ENCODE results near the gene CD40. TPM values are rescaled to one million over a fixed set of nuclear protein-coding genes. Genes with fewer than 3 reads are reported as not detected.
"Not testable (repeated sequence)": the region's sequence is repeated elsewhere in the genome, so short reads cannot be mapped to it uniquely, and the experiment has no call there.

CD40 gene
- polyA plus RNA-seq, 3 donors = 14.4 to 26.1 (median 18.8) TPM

GRCh38 chr20:46093531-46093930 lies 24.6 kb upstream of the CD40 start:
- Mint-ChIP-seq H3K36me3 (no peaks in the 10 kb centered on the region), H3K27ac (no peak overlapping the region), H3K27me3 (ENCODE audit: low read depth in 3 of 3) (peaks cover 12 to 27% (median 15%) of the 10 kb centered on the region in 3 donors), H3K9me3 (peaks cover 0 to 8% (median 1%) of the 10 kb centered on the region in 7 donors), H3K4me1 (peaks cover 10% of the 10 kb centered on the region), H3K4me3 (no peak overlapping the region)
- peaks cover 0 to 3% of the 10 kb centered on the region in 2 donors for H3K9me3 ChIP-seq (replicated peaks in 1 of 2; ENCODE audit: control insufficient read depth in 1 of 2, insufficient read depth in 1 of 2, low read length in 2 of 2)
- intact Hi-C loops (cut with micrococcal nuclease) = loop anchor here in 1 of 2 donors (10.0 kb wide), 1 partner anchor 299 kb away; the partner anchor contains the start of genes DNTTIP1 and WFDC3
- H4K20me1 ChIP-seq (ENCODE audit: insufficient read depth, low read length) = peaks cover 8% of the 10 kb centered on the region
- peaks cover 8% of the 10 kb centered on the region for H3K79me2 ChIP-seq (ENCODE audit: insufficient read depth, low read length)
- peaks cover 9 to 18% of the 10 kb centered on the region in 2 donors for H3K4me1 ChIP-seq (ENCODE audit: control insufficient read depth in 1 of 2, insufficient read depth in 2 of 2, low read length in 2 of 2)
- no peak overlapping the region for H3K4me3 ChIP-seq (replicated peaks in 1 of 3; ENCODE audit: low read depth in 2 of 3, low read length in 3 of 3)
- DNase-seq = no peak
- H2AFZ ChIP-seq (ENCODE audit: insufficient read depth, low read depth, low read length, poor library complexity, severe bottlenecking) = no peak overlapping the region
- 82% methylated on average over 2 of the region's 2 CpGs for WGBS (ENCODE audit: insufficient coverage)
- peaks cover 5 to 20% of the 10 kb centered on the region in 2 donors for H3K27me3 ChIP-seq (ENCODE audit: control insufficient read depth in 2 of 2, insufficient read depth in 2 of 2, low read length in 2 of 2)
- no peak overlapping the region for H3K9ac ChIP-seq (ENCODE audit: insufficient read depth, low read length, poor library complexity, severe bottlenecking)
- H3K4me2 ChIP-seq (replicated peaks; ENCODE audit: extremely low read depth, low read length, poor library complexity, severe bottlenecking) = no peak overlapping the region
- no peaks in the 10 kb centered on the region for H3K36me3 ChIP-seq (replicated peaks in 1 of 2; ENCODE audit: control insufficient read depth in 1 of 2, insufficient read depth in 2 of 2, low read length in 2 of 2)
- H3K27ac ChIP-seq (ENCODE audit: low read depth in 1 of 2, low read length in 2 of 2) = no peak overlapping the region
- no peak for TF ChIP-seq CTCF (IDR thresholded peaks at IDR 0.05)

GRCh38 chr20:46099491-46100287 lies 18.4 kb upstream of the CD40 start:
- Histone ChIP-seq H3K27ac (ENCODE audit: low read depth in 1 of 2, low read length in 2 of 2) (no peak overlapping the region), H3K36me3 (replicated peaks in 1 of 2; ENCODE audit: control insufficient read depth in 1 of 2, insufficient read depth in 2 of 2, low read length in 2 of 2) (no peaks in the 10 kb centered on the region), H2AFZ (ENCODE audit: insufficient read depth, low read depth, low read length, poor library complexity, severe bottlenecking) (no peak overlapping the region), H3K9ac (ENCODE audit: insufficient read depth, low read length, poor library complexity, severe bottlenecking) (no peak overlapping the region), H3K9me3 (replicated peaks in 1 of 2; ENCODE audit: control insufficient read depth in 1 of 2, insufficient read depth in 1 of 2, low read length in 2 of 2) (peaks cover 3% of the 10 kb centered on the region in 2 donors), H3K4me2 (replicated peaks; ENCODE audit: extremely low read depth, low read length, poor library complexity, severe bottlenecking) (no peak overlapping the region), H3K4me3 (replicated peaks in 1 of 3; ENCODE audit: low read depth in 2 of 3, low read length in 3 of 3) (no peak overlapping the region), H4K20me1 (ENCODE audit: insufficient read depth, low read length) (no peaks in the 10 kb centered on the region), H3K27me3 (ENCODE audit: control insufficient read depth in 2 of 2, insufficient read depth in 2 of 2, low read length in 2 of 2) (peaks cover 38 to 70% of the 10 kb centered on the region in 2 donors), H3K4me1 (ENCODE audit: control insufficient read depth in 1 of 2, insufficient read depth in 2 of 2, low read length in 2 of 2) (no peaks in the 10 kb centered on the region), H3K79me2 (ENCODE audit: insufficient read depth, low read length) (no peaks in the 10 kb centered on the region)
- H3K4me1 Mint-ChIP-seq = no peaks in the 10 kb centered on the region
- no peak for TF ChIP-seq CTCF (IDR thresholded peaks at IDR 0.05)
- peaks cover 48 to 77% (median 58%) of the 10 kb centered on the region in 3 donors for H3K27me3 Mint-ChIP-seq (ENCODE audit: low read depth in 3 of 3)
- peak overlapping the region in 1 of 7 donors; percentile 58 for H3K27ac Mint-ChIP-seq
- no peaks in the 10 kb centered on the region for H3K36me3 Mint-ChIP-seq
- no peak for DNase-seq
- intact Hi-C loops (cut with micrococcal nuclease) = loop anchor here in 1 of 2 donors (10.0 kb wide), 1 partner anchor 305 kb away; the partner anchor contains the start of genes DNTTIP1 and WFDC3
- 42% methylated on average over 34 of the region's 48 CpGs for WGBS (ENCODE audit: insufficient coverage)
- H3K4me3 Mint-ChIP-seq = peak overlapping the region in 1 of 2 donors; percentile 80
- H3K9me3 Mint-ChIP-seq = peaks cover 0 to 12% (median 8%) of the 10 kb centered on the region in 7 donors

GRCh38 chr20:46100444-46100843 lies 17.7 kb upstream of the CD40 start:
- H3K4me1 Mint-ChIP-seq; H3K36me3 ChIP-seq (replicated peaks in 1 of 2; ENCODE audit: control insufficient read depth in 1 of 2, insufficient read depth in 2 of 2, low read length in 2 of 2); DNase-seq; H3K27ac Mint-ChIP-seq; H3K36me3 Mint-ChIP-seq; intact Hi-C loops (cut with micrococcal nuclease); H3K9me3 ChIP-seq (replicated peaks in 1 of 2; ENCODE audit: control insufficient read depth in 1 of 2, insufficient read depth in 1 of 2, low read length in 2 of 2); H3K79me2 ChIP-seq (ENCODE audit: insufficient read depth, low read length); H4K20me1 ChIP-seq (ENCODE audit: insufficient read depth, low read length); H3K27ac ChIP-seq (ENCODE audit: low read depth in 1 of 2, low read length in 2 of 2); H3K4me2 ChIP-seq (replicated peaks; ENCODE audit: extremely low read depth, low read length, poor library complexity, severe bottlenecking); H3K4me1 ChIP-seq (ENCODE audit: control insufficient read depth in 1 of 2, insufficient read depth in 2 of 2, low read length in 2 of 2); H3K9ac ChIP-seq (ENCODE audit: insufficient read depth, low read length, poor library complexity, severe bottlenecking); H2AFZ ChIP-seq (ENCODE audit: insufficient read depth, low read depth, low read length, poor library complexity, severe bottlenecking); H3K4me3 ChIP-seq (replicated peaks in 1 of 3; ENCODE audit: low read depth in 2 of 3, low read length in 3 of 3): not testable (repeated sequence)
- 89% methylated on average over 3 of the region's 7 CpGs for WGBS (ENCODE audit: insufficient coverage)
- peaks cover 0 to 16% (median 8%) of the 10 kb centered on the region in 7 donors for H3K9me3 Mint-ChIP-seq
- H3K27me3 ChIP-seq (ENCODE audit: control insufficient read depth in 2 of 2, insufficient read depth in 2 of 2, low read length in 2 of 2) = peaks cover 44 to 74% of the 10 kb centered on the region in 2 donors
- peaks cover 49 to 79% (median 60%) of the 10 kb centered on the region in 3 donors for H3K27me3 Mint-ChIP-seq (ENCODE audit: low read depth in 3 of 3)
- peak overlapping the region in 1 of 2 donors; percentile 80 for H3K4me3 Mint-ChIP-seq

Measured in CD14-positive monocyte (primary cell).